Mucosa of rectum (tissue), 2 donors: ENCODE data around the gene PROB1.

Experiments used
- H3K27ac ChIP-seq, 2 donors: one replicate each; pipeline ENCODE4 v1.7.0; 2013; ENCODE audit warnings: inconsistent platforms in 2 of 2, low read depth in 2 of 2, low read length in 2 of 2
- H3K27me3 ChIP-seq, 2 donors: one replicate each; pipeline ENCODE4 v1.7.0; 2013; ENCODE audit warnings: low read length in 2 of 2; ENCODE audit not compliant: control insufficient read depth in 2 of 2, insufficient read depth in 2 of 2
- H3K36me3 ChIP-seq, 2 donors: one replicate each; pipeline ENCODE4 v1.7.0; 2013; ENCODE audit warnings: low read length in 2 of 2; ENCODE audit not compliant: control insufficient read depth in 2 of 2, insufficient read depth in 2 of 2
- H3K4me1 ChIP-seq, 2 donors: one replicate each; pipeline ENCODE4 v1.7.0; 2013; ENCODE audit warnings: low read length in 2 of 2, mild to moderate bottlenecking in 1 of 2; ENCODE audit not compliant: control insufficient read depth in 2 of 2, insufficient read depth in 2 of 2
- H3K4me3 ChIP-seq, 2 donors: one replicate each; pipeline ENCODE4 v1.7.0; 2013; ENCODE audit warnings: low read length in 2 of 2
- H3K9ac ChIP-seq, 2 donors: one replicate each; pipeline ENCODE4 v1.7.0; 2013; ENCODE audit warnings: low read length in 2 of 2, low read depth in 1 of 2, mild to moderate bottlenecking in 1 of 2
- H3K9me3 ChIP-seq, 2 donors: one replicate each; pipeline ENCODE4 v1.7.0; 2013; ENCODE audit warnings: low read length in 2 of 2; ENCODE audit not compliant: control insufficient read depth in 2 of 2
- donor health status: healthy.
- donor health status: Normal muscosa, but diverticular disease.

The PROB1 gene

DNA sequence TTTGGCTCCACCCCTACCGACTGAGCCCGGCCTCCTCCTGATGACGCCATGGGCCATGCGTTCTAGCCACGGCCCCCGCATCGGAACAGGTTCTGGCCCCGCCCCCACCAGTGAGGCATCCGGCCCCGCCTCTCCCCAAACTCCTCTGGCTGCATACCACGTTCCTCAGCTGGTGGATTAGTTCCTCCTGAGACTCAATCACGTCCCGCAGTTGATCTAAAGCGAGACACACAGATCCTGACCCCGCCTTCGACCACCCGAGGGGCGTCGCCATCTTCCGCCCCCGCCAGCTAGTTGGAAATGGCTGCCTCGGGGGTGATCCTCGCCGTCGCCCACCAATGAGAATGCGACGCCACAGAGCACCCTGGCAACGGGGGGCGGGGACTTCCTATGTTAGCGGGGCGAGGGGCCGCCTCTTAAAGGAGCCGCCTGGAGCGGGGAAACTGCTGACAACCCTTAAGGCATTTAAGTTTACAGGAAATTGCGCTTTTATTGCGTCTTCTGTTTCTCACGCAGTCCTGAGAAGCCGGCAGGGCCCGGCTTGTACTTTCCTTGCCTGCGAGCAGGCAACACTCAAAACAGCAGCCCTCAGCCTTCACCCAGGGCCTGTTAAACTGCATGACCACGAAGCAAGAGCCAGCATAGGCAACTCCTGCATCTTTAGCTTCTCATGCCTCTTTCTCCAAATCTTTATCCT is 9.0 kb upstream of the PROB1 start, which contains the start of gene SPATA24:
Gene SPATA24, minus strand, starts transcription at position 303 of the 697 bp plus-strand sequence. Its CDS starts 29 bp downstream, at position 274.
- peak within 1 kb of the TSS; percentile 93 to 95 for H3K27ac ChIP-seq
- no peaks in the 10 kb centered on the region for H3K9me3 ChIP-seq
- peak within 1 kb of the TSS; percentile 72 to 84 for H3K9ac ChIP-seq
- peak within 1 kb of the TSS; percentile 77 to 88 for H3K4me3 ChIP-seq
- H3K27me3 ChIP-seq, result no peaks in the 10 kb centered on the region
- peaks cover 0 to 2% of the 10 kb centered on the region in 2 donors for H3K36me3 ChIP-seq
- H3K4me1 ChIP-seq, result peaks cover 13 to 15% of the 10 kb centered on the region in 2 donors

DNA sequence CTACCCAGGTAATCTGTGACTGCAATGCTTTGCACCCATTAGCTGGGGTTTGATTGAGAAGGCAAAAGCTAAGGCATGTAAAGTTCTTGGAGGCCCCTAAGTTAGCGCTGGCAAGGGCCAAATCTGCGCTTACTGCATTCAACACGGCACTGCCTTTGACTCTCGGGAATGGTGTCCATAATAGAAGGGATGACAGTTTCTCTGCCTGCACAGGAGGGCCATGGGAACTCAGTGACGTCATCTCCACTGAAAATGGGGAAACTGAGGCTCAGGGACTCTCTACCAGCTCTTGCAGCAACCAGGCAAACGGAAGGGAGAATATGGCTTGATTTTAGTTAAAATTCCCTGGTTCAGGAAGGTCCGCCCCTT is 8.5 kb upstream of the PROB1 start:
- peak overlapping the region; percentile 77 to 88 for H3K4me3 ChIP-seq
- no peaks in the 10 kb centered on the region for H3K27me3 ChIP-seq
- H3K9ac ChIP-seq, result peak overlapping the region; percentile 72 to 76
- peak overlapping the region; percentile 93 to 95 for H3K27ac ChIP-seq
- H3K36me3 ChIP-seq, result peaks cover 0 to 2% of the 10 kb centered on the region in 2 donors
- peaks cover 13 to 15% of the 10 kb centered on the region in 2 donors for H3K4me1 ChIP-seq
- no peaks in the 10 kb centered on the region for H3K9me3 ChIP-seq

DNA sequence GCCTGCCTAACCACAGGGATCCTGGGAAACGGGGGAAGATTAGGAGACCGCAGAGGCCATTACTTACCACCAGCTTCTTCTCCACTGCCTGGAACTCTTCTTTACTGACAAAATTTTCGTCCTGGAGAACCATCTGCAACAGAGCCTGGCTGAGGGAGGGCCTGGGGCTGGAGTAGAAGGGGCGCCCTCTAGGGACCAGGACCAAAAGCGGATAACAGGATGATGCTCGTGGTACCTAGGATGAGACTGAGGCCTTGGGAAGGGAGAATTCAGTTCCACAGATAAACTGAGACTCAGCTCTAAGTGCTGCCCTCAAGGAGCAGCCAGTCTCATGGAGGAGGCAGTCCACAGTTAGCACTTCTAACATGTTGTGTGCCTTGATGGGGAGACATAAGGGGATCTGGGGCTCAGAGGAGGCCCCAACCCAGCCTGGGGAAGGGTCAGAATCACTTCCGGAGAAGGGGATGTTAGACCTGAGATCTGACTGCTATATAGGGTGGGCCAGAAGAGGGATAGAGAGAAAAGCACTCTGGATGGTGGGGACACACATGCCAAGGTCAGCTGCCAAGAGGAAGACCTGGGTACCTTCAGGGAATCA is 7.8 kb upstream of the PROB1 start:
- Histone ChIP-seq H3K9ac (no peak overlapping the region), H3K27me3 (no peaks in the 10 kb centered on the region), H3K36me3 (peaks cover 0 to 2% of the 10 kb centered on the region in 2 donors), H3K4me3 (no peak overlapping the region), H3K4me1 (peaks cover 13 to 15% of the 10 kb centered on the region in 2 donors), H3K27ac (no peak overlapping the region), H3K9me3 (no peaks in the 10 kb centered on the region)

DNA sequence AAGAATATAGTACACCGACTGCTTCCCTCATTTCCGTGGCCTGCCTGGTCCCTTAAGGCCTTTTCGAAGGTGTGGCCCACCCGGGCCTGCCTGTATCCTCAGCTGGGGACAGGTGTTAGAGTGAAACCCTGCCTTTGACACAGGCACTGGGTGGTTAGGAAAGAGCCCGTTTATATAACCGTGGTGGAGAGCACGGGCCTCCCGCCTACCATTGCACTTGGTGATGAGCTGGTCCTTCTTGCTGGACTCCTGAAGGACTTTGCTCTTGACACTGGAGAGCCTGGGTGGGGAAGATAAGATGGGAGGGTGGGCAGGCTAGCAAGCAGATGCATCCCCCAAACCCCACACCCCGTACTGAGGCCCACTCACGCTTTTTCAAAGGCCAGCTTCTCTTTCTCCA is 6.6 kb upstream of the PROB1 start:
- H3K9ac ChIP-seq, result no peak overlapping the region
- peaks cover 0 to 2% of the 10 kb centered on the region in 2 donors for H3K36me3 ChIP-seq
- no peaks in the 10 kb centered on the region for H3K9me3 ChIP-seq
- no peaks in the 10 kb centered on the region for H3K27me3 ChIP-seq
- H3K4me3 ChIP-seq, result no peak overlapping the region
- H3K27ac ChIP-seq, result no peak overlapping the region
- H3K4me1 ChIP-seq, result peaks cover 13 to 15% of the 10 kb centered on the region in 2 donors

DNA sequence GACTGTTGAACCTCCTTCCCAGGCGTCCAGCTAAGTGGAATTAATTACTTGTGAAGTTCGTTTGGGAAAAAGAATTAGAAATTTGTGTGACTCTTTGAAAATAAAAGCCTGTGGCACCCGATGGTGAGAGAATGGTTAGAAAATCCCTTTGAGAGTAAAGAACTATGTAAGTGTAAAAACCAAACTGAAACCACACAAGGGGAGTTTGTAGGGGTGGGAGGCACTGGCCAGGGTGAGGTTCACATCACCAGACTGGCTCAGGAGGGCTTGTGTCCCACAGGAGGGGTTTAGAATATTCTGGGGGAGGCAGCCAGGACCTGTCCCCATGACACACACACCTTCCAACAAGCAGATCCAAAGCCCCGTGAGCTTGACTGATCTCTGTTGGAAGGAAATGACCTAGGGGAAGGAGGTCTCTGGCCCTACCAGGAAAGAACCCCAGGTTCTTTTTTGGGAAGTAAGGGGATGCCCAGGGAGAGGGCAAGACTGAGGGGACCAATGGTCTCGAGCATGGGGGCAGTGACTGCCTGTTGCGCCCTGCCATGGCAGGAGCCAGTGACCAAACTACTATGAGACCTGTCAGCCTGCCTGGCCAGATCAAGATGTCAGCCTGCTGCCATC is 4.7 kb upstream of the PROB1 start:
- no peak overlapping the region for H3K4me3 ChIP-seq
- no peak overlapping the region for H3K27ac ChIP-seq
- no peak overlapping the region for H3K9ac ChIP-seq
- H3K27me3 ChIP-seq, result no peaks in the 10 kb centered on the region
- peaks cover 3 to 7% of the 10 kb centered on the region in 2 donors for H3K36me3 ChIP-seq
- peaks cover 13% of the 10 kb centered on the region in 2 donors for H3K4me1 ChIP-seq
- H3K9me3 ChIP-seq, result no peaks in the 10 kb centered on the region

DNA sequence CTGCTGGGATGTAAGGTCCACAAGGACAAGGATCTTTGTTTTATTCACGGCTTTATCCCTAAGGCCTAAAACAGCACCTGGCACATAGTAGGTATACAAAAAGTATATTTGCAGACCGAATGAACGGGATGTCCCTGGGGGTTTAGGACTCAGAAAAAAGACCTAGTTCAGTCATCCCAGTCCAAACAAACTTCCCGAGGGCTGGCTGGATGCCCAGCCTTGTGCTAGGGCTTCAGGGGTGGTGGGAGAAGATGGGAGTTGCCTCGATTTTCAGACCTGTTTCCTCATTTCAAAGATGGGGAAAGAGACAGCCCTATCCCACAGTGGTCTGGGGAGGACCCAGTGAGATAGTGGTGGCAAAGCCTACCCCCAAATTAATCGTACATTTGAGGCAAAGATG is 3.0 kb upstream of the PROB1 start:
- Histone ChIP-seq H3K4me1 (peaks cover 12 to 15% of the 10 kb centered on the region in 2 donors), H3K9ac (no peak overlapping the region), H3K9me3 (no peaks in the 10 kb centered on the region), H3K27me3 (peaks cover 0 to 7% of the 10 kb centered on the region in 2 donors), H3K36me3 (peaks cover 3 to 7% of the 10 kb centered on the region in 2 donors), H3K4me3 (no peak overlapping the region), H3K27ac (no peak overlapping the region)

DNA sequence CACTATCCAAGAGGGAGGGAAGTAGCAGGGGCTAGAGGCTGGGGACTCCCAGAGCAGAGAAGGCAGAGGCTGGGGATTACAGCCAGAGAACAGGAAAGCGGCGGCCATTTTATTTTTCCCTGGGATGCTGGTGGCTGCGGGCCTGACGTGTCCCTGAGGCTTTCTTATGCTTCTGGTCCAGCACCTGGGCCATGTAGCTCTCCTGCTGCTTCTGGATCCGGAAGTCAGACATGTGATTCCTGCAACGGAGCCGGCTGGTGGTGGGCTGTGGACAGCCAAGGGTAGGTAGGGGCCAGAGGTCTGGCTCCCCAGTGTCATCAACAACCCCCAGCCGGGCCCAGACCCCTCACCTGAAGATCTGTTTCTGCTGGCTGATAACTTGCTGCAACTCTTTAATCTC is 1.8 kb upstream of the PROB1 start:
- H3K27me3 ChIP-seq, result peaks cover 0 to 7% of the 10 kb centered on the region in 2 donors
- no peak overlapping the region for H3K4me3 ChIP-seq
- H3K9me3 ChIP-seq, result no peaks in the 10 kb centered on the region
- H3K9ac ChIP-seq, result no peak overlapping the region
- H3K36me3 ChIP-seq, result peaks cover 3 to 7% of the 10 kb centered on the region in 2 donors
- peaks cover 14 to 22% of the 10 kb centered on the region in 2 donors for H3K4me1 ChIP-seq
- no peak overlapping the region for H3K27ac ChIP-seq

DNA sequence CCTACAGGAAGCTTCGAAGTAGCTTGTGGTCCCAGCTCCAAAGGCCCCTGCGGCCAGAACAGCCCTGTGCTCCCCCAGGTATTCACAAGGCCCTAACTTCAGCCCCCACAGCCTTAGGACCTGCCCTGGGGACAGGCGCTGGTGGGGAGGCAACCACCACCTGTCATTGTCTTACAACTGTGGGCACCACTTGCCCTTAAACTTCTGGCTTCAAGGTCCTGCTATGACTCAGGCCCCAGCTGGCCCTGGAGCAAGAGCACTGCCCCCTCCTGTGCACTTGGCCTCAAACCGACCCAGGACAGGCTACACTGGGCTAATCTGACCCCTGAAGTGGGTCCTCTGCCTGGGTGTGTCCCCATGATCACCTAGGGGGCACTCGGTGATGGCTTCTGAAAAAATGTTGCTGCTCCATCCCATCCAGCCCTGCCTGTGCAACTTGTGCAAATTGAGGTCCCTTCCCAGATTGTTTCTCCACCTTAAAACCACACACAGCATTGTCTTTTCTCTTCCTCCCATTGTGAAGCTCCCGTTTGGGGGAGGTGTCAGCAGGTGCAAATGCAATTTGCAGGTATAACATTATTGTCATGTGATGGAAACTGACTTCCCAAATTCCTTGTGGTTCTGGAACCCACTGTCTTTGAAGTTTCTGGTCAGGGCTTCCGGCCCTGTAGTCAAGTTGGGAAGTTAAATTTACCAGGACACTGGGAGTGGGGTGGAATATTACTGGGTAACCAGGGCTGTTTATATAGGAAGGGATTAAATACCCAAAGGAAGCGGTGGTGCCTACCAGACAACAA is 1.1 kb upstream of the PROB1 start:
- Histone ChIP-seq H3K9ac (no peak overlapping the region), H3K9me3 (no peaks in the 10 kb centered on the region), H3K27ac (no peak overlapping the region), H3K27me3 (peaks cover 0 to 7% of the 10 kb centered on the region in 2 donors), H3K4me1 (peaks cover 19 to 28% of the 10 kb centered on the region in 2 donors), H3K4me3 (no peak overlapping the region), H3K36me3 (peaks cover 3 to 5% of the 10 kb centered on the region in 2 donors)

DNA sequence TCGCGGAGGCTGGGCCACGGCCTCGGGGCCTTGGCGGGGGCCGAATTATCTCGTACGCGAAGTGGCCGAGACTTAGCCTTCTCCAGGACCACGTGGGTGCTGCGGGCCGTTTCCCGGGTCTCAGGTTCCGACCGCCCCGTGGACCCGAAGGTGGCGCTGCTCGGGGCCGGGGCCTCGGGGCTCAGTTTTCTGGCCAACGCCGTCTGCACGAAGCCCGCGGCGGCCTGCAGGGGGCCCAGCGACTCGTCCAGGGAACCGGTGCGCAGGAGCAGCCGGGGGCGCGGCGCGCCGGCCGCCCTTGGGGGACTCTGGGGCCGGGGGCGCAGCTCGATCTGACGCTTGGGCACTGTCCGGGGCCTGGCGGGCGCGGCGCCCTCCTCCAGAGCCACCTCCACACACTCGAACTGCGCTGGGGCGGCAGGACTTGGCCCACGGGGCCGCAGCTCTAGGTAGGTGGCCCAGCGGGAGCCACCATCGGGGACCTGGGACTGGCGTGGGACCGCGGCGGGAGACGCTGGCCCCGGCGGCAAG is 716 bp downstream of the PROB1 start:
- H3K27ac ChIP-seq, result no peak overlapping the region
- H3K36me3 ChIP-seq, result peaks cover 8 to 10% of the 10 kb centered on the region in 2 donors
- peaks cover 0 to 7% of the 10 kb centered on the region in 2 donors for H3K27me3 ChIP-seq
- H3K4me3 ChIP-seq, result peak overlapping the region; percentile 75 to 76
- H3K4me1 ChIP-seq, result peaks cover 36 to 46% of the 10 kb centered on the region in 2 donors
- H3K9me3 ChIP-seq, result no peaks in the 10 kb centered on the region
- peak overlapping the region in 1 of 2 donors; percentile 68 for H3K9ac ChIP-seq
